Fibroblast of upper back skin (primary cell): ENCODE data around the gene CHMP1B.
"Not testable (repeated sequence)": the region's sequence is repeated elsewhere in the genome, so short reads cannot be mapped to it uniquely, and the experiment has no call there.

Experiments used
- DNase-seq: peaks from one replicate; pipeline ENCODE4 v3.0.0-alpha.2; 2013

CHMP1B gene

DNA sequence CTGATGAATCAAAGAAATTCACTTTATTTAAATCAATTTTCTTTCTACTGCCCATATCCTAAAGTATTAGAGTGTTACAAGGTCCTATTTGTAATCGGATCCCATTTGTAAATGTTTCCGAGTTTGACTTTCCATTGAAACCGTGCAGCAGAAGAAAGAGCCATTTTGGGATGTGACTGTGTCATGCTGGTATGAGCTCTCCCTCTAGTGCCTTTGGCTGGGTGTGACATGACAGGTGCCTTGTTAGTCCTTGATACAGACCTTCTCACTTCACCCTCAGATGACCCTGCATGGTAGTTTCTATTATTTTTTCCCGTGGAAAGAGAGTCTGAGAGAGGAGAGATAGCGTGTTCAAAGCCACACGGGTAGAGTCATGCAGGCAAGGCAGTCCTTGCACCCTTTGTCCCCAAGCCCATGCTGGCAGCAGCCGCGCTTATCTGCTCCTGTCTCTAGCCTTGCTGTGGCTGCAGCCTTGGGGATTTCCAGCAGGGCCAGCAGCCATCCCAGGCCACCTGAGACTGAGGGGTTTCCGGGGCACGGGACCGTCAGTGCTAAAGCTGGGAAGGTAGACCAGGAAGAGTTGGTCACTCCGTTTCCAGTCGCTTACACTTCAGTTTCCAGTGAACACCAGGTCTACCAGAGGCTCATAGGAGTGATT is 21.4 kb downstream of the CHMP1B start:
- DNase-seq = peak; percentile 29

DNA sequence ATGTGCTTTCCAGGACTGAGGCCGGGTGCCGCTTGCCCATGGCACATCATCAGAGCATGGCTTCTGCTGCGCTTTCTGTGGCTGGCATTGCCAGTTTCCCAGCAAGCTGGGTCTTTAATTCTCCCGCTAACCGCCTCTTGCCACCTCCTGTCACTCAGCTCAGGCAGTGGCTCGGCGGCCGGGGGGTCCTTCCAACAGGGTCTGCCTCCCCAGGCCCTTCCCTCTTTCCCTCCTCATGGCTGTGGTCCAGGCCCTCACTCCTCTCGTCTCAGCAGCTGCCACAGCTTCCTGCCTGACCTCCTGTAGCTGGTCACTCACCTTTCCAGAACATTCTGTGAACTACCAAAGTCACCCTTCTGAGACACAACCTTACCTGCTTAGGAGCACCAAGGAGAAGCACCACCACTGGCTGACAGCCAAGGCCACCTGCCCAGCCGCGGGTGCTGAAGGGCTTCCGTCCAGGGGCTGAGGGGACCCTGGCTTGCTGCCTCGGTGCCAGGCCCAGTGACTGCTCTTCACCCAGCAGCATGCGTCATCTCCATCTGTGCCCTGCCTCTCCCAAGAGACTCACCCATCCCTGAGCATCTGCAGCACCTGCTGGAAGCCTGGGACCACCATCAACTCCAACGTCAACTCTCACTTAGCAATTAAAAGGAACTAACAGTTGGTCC is 22.6 kb downstream of the CHMP1B start:
- DNase-seq = no peak

DNA sequence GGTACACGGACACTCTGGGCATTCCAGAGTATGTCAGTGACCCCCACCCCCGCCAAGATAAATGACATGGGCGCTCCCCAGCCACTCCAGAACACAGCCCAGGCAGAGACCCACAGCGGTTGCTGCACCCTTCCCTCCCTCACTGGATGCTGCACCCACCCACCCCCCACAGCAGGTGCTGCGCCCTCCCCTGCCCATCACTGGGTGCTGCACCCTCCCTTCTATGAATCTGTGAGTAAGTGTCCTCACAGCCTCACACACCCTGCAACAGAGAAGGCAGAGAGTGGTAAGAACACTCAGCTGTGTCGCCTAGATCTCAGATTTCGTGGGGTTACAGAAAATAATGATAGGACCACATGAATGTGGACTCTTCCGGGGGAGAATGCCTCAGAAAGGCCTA is 23.5 kb downstream of the CHMP1B start:
- DNase-seq = no peak

DNA sequence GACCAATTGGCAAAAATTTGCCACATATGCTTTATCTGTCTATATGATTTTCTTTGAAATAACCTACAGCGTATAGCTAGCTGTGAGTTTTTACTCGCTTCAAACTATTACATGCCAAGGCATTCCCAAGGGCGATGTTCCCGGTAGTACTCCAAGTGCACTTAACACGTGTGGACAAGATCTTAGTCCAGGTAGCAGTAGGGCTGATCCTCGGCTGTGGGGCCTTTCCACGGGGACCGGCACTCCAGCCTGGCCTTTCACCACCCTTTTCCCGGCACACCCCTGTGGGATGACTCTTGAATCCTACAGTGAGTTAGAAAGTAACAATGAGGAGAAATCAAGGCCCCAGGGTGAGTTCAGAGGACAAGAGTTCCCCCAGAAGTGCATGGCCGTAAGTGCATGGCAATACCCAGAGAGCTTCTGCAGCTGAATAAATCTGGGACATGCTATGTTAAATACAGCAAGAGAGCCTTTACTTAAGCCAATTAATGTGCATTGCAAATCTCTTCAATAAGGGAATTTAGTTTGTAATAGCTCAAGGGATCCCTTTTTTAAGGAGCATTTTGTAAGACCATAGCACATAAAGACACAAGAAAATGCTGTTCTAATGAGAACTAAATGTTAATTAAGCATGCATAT is 26.4 kb downstream of the CHMP1B start:
- no peak for DNase-seq

DNA sequence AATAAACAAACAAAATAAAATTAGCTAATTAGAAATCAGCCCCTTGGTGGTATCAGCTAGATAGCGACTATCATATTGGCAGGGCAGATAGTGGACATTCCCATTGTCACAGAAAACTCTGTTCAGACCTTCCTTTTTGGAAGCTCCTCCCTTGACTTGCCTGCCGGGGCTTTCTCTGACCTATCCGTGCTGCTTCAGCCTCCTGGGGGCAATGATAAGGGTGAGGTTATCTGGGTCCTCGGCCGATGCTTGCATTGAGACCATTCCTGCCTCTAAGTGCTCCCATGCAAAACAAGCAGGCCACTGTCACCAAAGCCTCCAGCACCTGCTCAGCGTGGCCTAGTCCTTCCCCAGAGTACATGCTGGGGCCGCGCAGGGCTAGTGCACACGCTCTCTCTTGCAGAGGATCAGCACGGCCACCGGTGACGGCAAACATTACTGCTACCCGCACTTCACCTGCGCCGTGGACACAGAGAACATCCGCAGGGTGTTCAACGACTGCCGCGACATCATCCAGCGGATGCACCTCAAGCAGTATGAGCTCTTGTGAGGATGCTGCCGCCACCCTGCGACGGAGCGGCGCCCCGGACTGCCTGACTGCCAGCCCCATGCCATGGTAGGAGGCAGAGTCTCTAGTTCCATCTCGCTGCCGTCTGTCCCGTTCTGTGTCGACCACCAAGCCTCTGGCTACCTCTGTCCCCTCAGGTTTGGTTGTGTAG is 29.5 kb downstream of the CHMP1B start:
- DNase-seq = no peak

DNA sequence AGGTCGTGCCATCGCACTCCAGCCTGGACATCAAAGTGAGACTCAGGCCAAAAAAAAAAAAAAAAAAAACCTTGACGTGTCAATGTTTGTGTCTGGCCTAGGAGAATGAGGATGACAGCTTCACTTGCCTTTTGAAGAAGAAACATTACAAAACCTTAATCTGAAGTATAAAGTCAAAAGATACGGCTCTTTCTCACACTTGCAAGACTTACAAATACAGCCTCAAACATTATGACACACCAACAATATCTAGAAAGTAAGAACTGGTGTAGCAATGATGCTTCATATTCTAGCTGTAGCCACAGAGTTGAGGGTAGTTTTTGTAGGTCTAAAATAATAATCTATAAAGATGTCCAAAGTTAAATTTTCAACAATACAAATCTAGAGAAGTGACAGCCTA is 31.4 kb downstream of the CHMP1B start:
- DNase-seq = no peak

DNA sequence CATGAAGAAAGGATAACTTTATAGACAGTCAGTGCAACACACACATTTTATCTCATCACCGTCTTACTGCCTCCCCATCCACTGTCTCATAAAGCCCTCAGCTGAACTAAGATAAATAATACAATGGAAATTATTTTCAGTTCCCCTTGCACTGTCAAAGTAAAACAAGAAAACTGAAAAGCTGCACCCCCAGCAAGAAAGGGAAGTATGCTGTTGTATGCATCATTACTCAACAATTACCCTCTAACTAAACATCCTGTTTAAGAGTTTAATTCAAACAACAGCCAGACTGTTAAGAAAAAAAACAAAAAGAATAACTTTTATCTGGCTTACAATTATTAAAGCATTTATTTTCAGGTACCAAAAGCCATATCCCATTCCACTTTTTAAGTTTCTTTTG is 31.9 kb downstream of the CHMP1B start:
- no peak for DNase-seq

DNA sequence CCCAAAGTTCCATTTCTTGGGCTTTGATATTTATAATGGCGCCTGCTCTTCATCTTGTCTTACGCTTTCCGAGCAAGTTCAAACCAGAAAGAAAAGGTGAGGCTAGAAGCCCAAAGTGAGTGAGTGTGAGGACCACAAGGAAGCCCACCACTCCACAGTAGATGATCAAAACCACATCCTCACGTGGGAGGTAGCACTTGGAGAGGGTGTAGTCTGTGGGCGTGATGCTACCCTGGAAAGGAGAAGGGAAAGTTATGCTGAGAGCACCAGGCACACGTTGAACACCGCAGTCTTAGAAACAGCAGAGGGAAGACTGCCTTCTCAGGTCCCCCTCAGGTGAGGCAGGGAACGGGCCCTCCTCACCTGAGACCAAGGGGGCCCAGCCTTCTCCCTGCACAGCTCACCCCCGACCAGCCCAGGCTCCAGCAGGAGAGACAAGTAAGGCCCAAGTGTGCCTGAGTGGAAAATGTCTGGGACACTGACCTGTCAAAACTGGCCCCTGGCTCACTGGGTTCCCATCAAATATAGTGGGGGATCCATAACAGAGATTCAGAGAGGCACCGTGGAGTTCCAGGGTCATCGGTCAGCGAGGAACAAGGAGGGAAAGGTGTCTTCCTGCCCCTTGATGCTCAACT is 33.3 kb downstream of the CHMP1B start:
- no peak for DNase-seq

DNA sequence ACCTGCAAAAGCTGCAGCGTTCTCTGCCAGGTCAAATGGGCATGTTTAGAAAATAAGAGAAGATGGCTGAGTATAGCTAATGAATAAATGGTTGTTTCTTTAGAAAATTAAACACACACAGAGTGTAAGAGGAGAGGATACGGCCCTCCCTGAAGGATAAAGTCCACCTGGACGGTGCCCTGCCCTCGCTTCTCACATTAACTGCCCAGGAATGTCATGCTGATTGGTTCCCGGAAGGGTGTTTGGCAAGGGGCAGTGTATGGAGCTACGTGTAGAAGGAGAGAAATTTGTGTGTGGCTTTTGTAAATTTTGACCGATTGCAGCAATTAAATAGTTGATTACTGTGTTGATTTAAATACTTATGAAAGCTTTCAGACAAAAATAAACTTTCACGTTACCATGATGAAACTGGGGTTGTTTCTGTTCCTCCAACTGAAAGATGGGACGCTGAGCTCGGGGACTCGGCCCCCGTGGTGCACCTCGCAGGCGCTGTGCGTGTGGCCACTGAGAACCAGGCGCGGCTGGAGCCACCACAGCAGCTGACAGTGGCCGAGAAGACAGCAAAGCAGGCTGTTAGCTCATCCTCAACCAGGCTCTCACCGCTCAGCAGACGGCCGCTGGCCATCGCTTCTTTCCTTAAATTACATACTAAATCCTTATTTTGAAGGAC is 34.2 kb downstream of the CHMP1B start:
- DNase-seq = no peak

DNA sequence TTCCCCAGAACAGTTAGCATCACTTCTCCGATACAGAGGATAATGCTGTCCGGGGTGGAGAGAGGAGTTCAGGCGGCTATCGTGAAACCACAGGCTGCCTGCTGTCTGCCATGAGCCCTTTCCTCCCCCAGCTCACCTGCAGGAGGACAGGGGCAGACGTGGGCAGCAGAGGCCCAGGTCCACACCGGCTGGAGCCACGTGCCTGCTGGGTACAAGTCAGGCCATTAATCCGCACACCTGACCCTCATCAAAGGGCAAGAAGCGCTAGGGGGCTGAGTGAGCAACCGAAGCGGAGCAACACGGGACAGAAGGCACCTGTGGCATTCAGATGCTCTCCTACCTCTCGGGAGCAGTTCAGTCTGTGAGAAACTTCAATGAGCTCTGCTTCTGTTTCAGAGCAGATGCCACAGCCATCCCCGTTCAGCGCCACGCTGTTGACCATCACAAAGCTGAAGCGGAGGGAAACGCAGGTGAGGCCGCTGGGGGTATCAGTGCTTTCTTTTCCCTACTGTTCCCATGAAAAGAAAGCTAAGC is 35.4 kb downstream of the CHMP1B start:
- no peak for DNase-seq

DNA sequence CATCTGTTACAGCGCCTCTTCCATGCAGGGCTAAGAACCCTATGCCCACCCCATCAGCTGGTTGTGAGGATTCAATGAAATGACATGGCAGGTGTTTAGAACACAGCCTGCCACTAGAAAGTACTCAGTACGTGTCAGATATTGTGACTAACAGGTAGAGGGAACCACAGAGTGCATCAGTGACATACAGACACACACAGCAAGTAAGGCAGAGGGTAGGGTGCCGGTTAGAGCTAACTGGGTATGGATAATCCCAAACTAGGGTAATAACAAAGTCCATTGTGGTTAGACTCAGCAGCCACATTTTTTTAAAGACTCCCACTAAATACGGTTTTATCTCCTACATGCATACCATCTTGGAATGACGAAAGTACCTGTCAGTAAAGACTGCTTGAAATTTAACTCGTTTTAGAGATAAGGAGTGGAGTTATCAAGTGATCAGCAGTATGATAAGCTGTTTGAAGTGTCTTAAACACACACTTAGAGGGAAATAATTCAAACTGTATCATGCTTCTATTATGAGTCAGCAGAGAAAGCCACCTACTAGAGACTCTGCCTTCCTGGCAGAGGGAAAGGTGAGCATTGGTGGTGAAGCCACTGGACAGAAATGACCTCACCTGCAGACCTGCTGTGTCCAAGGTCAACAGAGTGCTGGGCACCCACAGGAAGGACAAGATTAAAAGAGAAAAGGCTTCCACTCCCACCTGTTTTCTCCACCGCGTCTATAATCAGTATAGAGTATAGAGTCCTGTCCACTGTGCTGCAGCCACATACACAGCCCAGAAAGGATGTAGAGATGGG is 36.3 kb downstream of the CHMP1B start:
- no peak for DNase-seq

DNA sequence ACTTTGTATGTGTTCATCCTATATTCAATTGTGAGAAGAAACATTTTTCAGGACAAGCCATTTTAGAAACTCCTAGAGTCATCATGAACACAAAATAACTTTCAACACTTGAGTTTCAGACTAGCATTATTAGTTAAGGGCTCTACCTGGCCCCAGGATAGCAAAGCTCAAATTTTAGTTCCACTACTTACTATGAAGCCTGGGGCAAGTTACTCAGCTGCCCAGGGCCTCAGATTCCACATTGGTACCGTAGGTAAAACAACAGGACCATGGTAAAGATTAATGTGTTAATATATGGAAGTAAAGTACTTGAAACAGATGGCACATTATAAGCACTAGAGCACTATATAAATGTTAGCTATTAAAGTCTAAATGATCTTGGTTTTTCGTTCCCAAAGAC is 37.5 kb downstream of the CHMP1B start:
- DNase-seq = no peak

DNA sequence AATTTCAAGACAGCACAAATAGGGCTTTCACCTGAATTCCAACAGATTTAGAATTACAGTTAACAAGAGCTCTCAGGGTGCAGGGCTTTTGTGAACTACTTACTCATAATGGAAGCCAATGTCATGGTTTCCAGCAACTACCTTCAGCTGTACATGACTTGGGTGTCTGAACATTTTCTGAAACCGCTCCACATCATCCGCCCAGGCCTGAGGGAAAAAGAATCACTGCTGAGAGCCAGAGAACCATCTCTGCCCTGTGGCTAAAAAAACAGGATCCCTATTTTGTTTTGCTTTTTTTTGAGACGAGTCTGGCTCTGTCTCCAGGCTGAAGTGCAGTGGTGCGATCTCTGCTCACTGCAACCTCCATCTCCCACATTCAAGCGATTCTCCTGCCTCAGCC is 38.1 kb downstream of the CHMP1B start:
- DNase-seq = no peak

DNA sequence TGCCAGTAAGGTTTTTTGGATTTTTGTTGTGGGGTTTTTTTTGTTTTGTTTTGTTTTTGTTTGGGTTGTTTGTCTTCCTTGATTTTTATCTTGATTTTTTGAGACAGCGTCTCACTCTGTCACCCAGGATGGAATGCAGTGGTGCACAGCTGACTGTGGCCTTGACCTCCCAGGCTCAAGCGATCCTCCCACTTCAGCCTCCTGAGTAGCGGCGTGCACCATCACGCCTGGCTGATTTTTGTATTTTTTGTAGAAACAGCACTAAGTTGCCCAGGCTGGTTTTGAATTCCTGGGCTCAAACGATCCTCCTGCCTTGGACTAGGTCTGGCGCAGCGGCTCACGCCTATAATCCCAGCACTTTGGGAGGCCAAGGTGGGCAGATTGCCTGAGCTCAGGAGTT is 40.5 kb downstream of the CHMP1B start:
- no peak for DNase-seq

DNA sequence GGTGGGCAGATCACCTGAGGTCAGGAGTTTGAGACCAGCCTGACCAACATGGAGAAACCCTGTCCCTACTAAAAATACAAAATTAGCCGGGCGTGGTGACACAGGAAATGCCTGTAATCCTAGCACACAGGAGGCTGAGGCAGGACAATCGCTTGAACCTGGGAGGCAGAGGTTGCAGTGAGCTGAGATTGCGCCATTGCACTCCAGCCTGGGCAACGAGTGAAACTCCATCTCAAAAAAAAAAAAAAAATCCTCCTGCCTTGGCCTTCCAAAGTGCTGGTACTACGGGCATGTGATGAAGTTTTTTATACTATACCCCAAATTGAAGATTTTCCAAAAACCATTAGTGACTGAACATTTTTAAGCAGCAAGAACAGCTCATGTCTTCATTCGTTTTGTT is 41.2 kb downstream of the CHMP1B start:
- not testable (repeated sequence) for DNase-seq

DNA sequence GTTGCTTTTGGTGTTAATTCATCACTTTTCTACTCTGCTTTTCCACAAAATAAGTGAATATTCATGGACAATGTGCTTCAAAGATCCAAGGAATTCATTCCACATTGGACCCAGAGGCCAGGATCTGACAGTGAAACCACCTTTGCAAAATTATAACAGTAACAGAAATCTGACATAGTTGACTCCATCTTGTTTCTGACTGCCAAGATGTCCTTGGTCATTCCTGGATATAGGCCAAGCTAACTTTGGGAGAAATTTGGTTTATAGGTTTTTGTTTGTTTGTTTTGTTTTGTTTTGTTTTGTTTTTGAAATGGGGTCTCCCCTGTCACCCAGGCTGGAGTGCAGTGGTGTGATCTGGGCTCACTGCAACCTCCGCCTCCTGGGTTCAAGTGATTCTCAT is 46.6 kb downstream of the CHMP1B start:
- no peak for DNase-seq

DNA sequence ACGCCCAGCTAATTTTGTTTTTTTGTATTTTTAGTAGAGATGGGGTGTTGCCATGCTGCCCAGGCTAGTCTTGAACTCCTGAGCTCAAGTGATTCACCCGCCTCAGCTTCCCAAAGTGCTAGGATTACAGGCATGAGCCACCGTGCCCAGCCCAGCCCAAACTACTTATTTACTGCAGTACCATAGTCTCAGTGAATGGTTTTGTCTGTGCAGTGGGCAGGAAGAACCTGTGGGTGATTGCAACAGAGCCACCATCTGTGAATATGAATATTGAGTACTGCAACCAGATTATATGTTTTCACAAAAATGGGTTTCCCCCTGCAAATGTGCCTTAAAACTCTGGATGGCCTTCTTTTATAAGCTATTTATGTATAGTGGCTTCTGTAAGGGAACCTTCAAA is 47.9 kb downstream of the CHMP1B start:
- DNase-seq = no peak

DNA sequence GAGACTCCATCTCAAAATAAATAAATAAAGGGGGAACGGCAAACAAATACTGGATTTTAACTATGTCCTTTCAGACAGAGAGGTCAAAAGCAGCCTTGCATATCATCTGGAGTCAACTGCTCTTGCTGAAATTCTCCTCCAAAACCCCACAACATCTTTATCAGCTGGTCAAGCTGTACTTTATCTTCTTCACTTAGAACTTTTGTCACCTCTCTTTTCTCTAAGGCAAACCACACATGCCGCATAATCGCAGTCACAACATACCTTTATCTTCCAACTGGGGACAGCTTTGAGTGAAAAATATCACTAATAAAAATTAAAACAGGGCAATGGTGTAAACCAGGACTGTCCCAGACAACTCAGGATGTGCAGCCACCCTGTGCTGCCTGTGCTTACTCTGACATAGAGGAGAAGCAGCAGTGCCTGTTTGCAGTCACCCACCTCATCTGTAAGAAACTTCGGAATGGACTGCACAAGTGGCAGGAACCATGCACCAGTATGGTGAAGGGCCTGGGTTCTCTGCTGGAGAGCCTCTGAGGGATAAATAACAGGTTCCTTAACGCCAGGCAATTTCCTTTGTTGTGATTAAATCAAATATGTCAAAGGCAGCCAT is 50.7 kb downstream of the CHMP1B start:
- no peak for DNase-seq

DNA sequence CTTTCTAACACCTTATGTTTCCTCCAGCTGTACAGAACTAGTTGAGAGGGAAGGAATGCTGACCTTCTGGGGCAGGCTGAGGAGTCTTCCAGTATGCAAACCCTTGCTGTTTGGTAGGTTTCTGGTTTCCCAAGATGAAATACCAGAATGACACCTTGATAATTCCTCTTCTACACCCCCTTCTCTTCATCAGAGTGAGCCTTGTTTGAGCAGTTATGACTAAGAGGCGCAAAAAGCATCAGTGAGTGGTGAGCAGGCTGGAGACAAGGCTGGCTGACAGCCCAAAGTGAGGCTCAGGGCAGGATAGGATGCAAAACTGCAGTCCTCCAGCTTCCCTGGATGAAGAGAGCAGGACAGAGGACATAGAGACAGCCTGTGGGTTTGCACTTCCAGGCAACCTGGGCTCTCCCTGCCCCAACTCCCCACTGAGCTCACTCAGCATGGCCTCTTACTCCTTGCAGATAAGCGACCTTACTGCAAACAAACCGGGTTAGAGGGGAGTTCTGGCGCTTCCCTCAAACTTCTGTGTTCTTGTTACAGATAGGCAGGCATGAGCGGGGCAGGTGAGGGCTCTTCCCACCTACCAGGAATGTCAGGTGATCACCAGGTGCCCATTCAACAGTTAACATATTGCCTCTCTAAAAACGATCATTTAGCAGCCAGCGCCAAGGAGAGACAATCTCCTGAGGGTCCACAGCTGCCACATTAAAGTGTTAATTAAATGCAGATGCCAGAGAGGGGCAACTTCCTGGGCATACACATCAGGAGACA is 51.5 kb downstream of the CHMP1B start:
- DNase-seq = peak; percentile 21
